Measurements from ENCODE around the gene CCDC116.
"Not testable (repeated sequence)": the region's sequence is repeated elsewhere in the genome, so short reads cannot be mapped to it uniquely, and the experiment has no call there.

The CCDC116 gene

DNA sequence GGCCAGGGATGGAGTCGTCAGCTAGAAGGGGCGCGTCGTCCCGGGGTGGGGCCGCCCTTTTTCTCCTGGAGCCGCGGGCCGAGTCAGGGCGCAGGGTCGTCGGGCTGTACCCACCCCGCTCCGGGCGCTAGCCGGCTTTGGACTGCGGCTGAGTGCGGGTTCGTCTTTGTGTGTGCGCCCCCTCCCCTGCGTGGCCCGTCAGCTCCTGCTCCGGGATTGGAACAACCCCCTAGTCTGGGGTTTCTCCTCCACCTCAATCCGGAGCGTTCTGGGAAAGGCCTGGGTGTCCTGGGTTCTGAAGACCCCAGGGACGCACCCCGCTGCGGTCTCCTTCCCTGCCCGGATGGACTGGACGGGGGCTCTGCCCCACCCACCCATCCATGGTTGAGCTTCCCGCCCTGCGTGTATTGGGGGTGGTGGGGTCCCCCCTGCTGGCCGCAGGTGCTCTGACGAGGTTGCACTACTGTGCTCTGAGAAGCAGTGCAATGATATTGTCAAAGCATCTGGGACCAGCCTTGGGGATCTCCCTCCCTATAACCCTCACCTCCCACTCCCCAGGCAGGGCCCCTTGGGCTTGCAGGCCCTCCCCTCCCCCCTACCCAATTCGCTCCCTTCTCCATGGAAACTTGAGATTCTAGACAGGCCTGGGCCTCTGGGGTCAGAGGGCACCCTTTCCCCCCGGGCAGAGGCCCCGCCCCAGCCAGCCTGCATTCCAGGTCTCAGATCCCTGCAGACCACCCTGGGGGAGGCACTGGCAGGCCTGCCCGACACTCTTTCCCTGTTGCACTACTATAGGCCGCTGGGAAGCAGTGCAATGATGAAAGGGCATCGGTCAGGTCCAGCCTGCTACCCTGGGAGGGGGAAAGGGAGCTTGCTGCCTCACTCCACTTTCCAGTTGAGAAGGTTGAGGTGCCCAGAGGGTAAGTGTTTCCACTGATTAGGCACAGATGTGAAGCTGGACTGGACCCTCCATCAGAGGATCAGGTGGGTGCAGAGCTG is 20.3 kb downstream of the CCDC116 start:
- no peak for DNase-seq

DNA sequence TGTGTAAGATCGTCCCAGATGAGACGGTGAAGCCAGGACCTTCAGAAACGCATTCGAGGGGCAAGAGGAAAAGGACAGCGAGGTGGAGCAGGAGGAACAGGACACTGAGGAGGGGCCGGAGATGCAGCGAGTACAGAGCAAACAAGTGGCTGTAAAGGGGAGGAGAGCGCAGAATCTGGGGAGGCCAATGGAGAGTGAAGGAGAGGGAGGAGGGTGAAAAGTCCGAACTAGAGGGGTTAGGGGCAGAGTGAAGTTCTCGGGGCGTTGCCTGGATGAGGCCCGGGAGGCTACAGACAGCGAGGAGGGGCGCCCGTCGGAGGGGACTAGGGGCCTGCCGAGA is 24.4 kb downstream of the CCDC116 start:
- no peak for DNase-seq

DNA sequence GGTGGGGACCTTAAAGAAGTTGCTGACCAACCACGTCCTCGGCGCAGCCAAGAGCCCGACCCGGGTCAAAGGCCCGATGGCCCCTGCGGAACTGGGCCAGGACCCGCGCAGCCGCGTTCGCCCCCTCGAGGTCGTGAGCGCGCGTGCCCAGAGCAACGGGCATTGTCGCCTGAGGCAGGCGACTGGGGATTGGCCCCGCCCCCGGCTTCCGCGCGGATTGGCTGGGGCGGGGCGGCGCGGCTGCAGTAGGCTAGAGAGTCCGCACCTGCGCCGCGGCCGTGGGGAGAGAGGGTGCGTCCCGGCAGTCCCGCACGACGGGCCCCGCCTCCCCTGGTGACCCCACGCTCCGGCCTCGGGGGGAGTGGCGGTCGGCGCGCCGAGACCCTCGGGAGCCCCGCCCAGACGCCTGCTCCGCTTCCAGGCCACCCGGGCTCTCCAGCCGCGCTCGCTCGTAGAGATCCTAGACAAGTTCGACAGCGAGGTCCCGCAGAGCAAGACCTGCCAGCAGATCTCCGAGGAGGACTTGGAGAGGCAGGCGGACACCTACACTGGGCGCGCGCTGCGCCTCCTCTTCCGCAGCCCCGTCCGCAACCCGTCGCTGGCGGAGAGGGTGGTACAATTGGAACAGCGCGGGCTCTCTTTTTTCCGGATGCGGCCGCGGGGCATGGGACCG is 24.9 kb downstream of the CCDC116 start:
- DNase-seq = peak; percentile 55 to 62 (median 61)

DNA sequence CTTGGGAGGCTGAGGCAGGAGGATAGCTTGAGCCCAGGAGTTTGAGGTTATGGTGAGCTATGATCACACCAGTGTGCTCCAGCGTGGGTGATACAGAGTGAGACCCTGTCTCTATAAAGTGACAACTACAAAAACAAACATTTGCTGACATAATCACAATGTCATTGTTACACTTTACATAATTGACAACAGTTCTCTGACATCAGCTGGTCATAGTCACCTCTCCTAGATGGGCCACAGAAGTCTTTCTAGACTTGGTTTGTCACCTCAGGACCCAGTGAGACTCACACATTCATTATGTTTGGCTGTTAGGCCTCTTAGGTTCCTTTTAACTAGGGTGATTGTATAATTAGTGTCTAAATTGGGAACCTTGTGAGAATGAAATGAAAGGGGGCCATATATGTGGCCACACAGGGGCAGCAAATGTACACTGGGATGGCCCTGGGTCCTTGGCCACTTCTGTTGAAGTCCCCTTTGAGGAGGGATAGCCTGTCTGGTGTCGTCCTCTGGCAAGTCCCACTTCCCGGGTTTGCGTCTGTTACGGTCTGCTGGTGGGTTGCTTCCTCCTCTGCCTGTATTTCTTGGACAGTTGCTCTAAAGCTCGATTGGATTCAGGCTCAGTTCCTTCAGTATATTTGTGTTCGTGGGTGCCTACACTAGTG is 27.4 kb downstream of the CCDC116 start:
- no peak for DNase-seq

DNA sequence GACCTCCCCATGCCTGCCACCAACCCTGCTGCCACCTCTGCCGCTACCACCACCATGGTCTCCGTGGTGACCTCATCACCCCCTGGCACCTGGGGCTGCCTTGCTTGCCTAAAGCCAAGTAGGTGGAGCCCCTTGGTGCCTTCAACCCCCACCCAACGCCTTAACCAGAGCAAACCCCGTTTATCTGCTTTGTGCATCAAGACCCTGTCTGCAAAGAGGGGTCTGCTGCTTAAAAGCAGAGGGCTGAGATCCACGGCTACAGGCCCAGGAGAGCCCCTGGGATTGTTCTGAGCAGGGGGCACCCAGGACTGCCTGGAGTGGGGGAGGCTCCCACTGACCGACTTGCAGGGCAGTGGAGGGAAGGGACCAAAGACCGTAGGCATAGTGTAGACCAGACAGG is 28.3 kb downstream of the CCDC116 start:
- DNase-seq = no peak

DNA sequence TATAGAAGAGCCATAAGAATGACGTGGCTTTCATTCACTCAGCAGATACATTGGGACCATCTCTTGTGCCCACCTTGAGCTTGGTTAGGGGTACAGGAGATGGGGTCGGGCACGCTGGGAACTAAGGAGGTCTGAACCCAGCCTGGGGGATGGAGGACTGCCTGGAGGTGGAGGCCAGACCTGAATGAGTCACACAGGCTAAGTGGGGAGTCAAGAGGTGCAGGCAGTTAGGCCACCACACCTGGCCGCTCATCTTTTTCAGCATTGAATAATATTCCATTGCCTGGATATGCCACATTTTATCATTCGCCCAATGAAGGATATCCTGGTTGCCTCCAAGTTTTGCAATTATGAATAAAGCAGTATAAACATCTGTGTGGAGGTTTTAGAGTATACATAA is 29.4 kb downstream of the CCDC116 start:
- DNase-seq = no peak

DNA sequence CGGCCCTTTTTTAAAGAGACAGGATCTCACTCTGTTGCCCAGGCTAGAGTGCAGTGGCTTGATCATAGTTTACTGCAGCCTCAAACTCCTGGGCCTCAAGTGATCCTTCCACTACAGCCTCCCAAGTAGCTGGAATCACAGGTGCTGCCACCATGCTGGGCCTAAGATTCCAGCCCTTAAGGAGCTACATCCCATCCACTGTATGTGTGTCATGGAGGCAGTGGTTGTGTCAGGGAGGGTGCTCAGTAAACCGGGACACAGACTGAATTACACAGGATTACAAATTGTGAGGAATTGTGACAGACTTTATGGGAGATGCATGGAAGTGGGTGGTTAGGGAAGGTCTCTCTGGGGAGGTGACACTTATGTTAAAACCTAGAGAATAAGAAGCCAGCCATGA is 31.2 kb downstream of the CCDC116 start:
- no peak for DNase-seq

DNA sequence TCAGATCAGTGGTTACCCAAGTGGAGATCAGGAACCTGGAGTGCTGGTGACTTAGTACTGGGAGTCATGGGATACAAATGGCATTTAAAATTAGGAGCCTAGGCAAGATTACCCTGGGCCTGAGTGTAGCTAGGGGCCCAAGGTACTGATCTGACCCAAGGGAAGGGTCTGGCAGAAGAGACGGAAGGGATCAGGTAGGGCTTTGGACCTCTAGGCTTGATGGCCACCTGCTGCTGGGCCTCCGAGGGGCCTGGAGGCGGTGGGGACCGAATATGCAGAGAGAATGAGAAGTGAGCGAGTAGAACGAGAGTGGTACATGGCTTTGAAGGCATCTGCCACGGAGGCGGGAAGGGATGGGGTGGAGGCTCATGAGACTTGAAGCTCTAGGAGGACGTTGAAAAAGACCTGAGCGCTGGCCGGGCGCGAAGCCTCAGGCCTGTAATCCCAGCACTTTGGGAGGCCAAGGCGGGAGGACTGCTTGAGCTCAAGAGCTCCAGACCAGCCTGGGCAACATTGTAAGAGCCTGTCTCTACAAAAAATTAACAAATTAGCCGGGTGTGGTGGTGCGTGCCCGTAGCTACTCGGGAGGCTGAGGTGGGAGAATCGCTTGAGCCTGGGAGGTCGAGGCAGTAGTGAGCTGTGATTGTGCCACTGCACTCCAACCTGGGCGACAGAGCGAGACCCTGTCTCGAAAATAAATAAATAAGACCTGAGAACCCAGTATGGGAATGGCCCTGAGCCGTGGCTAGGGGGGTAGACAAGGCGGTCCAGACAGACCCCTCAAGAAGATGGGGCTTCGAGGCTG is 32.7 kb downstream of the CCDC116 start:
- no peak for DNase-seq

DNA sequence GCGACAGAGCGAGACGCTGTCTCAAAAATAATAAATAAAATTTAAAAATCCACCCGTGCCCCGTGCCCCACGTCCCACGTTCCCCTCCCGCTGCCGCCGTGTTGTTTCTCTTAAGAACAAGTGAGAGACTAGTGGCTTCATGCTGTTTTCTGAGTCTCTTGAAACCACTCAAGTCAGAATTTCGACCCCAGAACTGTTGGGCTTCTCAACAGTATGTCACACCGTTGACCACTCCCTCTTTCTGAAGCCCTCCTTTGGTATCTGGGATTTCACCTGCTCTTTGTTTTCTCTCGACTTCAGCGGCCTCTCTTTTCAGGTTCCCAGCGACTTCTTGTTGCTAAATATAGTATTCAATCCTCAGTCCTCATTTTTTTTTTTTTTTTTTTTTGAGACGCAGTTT is 34.2 kb downstream of the CCDC116 start:
- DNase-seq = no peak

DNA sequence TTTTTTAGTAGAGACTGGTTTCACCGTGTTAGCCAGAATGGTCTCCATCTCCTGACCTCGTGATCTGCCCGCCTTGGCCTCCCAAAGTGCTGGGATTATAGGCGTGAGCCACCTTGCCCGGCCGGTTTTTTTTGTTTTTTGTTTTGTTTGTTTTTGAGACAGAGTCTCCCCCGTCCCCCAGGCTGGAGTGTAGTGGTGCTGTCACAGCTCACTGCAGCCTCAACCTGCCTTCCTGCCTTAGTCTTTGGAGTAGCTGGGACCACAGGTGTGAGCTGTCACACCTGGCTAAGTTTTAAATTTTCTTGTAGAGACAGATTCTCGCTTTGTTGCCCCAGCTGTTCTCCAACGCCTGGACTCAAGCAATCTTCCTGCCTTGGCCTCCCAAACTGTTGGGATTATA is 36.5 kb downstream of the CCDC116 start:
- no peak for DNase-seq

DNA sequence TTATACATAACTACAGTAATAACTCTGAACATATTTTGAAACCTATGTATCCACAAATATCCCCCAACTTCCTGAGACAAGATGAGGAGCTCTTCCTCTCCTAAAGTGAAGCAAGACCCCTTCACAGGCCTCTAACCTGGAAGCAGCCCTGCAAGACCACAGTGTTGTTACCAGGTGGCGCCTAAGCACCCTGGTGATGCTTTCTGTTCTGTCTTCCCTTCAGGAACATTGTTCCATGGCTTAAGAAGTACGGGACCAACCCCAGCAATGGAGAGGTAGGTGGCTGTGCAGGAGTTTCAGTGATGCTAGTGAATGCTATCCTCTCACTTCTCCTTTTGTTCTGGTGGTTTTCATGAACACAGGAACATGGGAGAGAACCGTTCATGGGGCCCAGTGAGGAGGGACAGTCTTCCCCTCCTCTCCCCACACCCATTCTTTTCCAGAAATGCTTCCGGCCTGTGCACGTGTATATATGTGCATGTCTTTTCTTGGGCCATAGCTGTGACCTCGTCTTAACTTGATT is 39.6 kb downstream of the CCDC116 start:
- DNase-seq = no peak

DNA sequence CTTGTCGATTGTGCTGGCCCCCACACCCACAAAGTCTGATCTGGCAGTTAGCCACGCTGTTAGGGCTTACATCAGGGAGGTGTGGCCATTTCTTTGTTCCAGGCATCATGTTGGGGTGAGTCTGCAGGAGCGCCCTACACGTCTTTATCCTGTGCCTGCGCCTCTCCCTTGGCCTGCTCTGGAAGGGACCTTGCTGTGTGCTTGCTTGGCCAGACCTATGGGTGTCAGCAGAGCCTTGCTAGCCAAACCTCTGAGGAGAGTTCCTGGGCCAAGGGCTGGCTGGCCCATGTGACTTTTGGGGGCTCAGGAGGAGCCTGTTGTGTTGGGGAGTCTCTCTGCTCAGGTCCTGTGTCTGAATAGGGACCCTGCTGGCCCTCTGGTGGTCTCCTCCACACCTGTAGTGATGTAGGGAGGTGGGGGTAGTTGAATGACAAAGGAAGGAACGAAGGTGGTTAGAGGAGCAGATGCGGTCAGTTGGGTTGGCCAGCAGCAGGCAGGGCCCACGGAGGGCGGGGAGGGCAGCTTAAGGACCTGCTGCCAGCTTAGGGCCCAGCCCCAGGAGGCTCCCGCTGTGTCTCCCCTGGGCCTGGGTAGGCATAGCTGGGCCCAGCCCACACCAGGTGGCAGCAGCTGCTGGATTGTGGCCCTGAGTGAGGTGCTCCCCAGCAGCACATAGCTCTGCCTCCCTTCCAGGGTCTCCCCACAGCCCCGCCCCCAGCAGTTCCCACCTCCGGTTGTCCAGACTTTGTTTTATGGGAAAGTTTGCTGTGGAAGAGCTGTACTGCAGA is 41.2 kb downstream of the CCDC116 start:
- DNase-seq = no peak

DNA sequence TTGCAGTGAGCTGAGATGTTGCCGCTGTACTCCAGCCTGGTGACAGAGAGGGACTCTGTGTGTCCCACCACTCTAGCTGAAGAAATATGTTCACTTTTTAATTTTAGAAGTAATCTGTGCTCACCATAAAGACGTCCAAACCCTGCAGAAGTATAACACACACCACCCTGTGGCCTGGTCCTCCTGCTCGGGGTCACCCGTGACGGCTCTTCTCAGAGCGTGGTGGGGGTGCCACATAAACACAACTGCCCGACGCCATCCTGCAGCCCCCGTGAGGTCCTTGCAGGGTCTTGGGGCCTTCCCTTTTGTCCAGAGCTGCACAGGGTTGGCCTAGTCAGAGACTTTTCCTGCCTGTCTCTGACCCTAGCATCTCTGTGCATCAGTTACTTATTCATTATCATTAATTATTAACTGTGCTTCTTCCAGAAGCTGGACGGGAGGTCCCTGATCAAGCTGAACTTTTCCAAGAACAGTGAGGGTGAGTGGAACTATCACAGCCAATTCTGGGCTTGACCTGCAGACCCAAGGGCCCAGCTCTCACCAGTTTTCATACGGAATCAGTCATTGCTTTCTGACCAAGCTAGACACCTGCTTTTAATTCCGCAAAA is 42.2 kb downstream of the CCDC116 start:
- no peak for DNase-seq

DNA sequence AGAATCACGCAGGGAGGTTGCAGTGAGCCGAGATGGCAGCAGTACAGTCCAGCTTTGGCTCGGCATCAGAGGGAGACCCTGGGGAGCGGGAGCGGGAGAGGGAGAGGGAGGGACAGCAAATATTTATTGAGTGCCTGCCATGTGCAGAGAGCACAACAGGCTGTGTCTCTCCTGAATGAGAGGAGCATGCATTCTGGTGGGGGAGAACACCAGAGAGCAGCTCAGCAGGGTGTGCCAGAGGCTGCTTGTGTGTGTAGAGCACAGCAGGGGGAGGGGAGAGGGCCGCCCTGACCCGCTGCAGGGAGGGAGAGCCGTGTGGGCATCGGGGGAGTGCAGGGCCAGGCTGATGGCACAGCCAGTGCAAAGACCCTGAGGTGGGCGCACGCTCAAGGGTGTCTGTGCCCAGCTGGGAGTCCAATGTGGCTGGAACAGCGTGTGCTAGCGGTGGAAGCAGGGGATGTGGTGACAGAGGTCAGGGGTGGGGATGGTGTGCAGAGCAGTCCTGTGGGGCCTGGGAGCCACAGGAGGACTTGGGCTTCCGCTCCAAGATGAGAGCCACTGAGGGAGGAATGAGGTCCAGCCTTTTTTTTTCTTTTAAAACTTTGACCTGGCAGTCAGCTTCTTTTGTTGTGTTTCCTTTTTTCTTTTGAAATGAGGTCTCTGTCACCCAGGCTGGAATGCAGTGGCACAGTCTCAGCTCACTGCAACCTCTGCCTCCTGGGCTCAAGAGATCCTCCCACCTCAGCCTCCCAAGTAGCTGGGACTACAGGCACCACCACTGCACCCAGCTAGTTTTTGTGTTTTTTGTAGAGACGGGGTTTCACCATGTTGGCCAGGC is 45.3 kb downstream of the CCDC116 start:
- DNase-seq = no peak

DNA sequence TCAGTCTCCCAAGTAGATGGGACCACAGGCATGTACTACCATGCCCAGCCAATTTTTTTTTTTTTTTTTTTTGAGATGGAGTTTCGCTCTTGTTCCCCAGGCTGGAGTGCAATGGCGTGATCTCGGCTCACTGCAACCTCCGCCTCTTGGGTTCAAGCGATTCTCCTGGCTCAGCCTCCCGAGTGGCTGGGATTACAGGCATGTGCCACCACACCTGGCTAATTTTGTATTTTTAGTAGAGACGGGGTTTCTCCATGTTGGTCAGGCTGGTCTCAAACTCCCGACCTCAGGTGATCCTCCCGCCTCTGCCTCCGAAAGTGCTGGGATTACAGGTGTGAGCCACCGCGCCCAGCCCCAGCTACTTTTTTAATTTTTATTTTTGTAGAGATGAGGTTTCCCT is 46.3 kb downstream of the CCDC116 start:
- DNase-seq = not testable (repeated sequence)

DNA sequence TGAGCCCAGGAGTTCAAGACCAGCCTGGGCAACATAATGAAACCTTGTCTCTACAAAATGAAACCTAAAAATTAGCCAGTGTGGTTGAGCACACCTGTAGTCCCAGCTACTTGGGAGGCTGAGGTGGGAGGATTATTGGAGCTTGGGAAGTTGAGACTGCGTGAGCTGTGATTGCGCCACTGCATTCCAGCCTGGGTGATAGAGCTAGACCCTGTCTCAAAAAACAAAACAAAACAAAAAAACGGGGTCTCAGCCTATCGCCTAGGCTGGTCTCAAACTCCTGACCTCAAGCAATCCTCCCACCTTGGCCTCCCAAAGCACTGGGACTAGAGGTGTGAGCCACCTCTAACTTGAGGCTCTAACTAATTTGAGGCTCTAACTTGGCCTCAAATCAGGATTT is 46.8 kb downstream of the CCDC116 start:
- no peak for DNase-seq

DNA sequence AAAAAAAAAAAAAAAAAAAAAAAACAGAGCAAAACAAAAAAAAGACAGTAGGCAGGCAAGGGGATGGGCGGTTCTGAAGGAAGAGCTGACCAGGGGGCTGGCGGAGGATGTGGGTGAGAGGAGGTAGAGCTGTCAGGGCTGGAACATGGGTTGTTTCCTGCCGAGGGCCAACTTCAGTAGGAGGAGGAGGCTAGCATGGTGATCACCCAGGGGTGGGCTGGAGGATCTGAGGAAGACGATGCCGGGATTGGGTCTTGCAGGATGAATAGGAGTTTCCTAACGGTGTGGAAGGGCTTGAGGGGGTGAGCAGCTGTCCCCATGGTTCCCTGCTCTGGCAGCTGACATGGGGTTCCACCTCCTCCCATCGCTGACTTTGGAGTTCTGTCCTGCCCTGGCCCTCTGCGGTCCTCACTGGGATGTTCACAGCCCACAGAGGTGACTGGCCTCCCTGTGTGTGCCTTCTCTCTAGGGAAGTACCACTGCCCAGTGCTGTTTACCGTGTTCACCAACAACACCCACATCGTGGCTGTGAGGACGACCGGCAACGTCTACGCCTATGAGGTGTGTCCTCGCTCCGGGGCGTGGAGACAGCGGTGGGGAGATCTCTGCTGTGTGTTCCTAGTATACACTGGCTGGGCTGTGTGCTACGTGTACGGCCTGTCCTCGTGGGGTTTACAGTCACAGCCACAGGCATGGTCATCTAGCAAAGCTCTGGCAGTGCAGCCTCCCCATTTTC is 48.4 kb downstream of the CCDC116 start:
- DNase-seq = no peak

DNA sequence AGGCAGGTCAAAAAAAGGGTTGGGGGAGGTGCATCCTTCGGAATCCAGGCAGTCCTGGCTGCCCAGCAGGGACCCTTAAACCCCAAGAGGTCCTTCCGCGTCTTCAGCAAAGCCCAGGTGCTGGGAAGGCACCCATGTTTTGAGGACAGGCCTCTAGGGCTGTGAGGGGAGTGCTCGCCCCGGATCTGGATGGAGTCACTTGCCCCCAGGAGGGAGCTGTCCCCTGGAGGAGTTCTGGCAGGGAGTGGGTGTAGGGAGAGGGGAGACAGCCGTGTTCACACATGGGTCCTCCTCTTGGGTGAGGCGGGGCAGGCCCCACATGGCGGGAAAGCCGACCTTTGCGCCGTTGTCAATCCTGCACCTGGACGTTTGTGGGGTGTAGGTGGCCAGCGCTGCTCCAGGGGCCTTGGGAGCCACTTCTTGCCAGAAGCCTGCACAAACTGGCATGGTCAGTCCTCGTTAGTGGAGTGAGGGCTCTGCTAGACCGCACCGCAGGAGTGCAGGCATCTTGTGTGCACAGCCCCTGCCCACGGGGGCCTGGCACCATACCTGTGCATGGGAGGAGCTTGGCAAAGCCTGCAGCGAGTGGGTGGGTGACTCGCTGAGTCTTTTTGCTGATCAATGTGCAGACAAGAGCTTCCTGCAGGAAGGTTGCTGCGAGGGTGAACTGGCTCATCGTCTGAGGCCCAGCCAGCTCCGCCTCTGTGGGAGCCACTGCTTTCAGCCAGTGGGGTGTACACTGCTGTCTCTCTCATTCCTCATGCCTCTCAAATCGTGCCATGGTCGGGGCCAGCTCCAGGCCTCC is 49.2 kb downstream of the CCDC116 start:
- DNase-seq = no peak

Measured in activated CD4-positive, CD25-positive, alpha-beta regulatory T cell (primary cell).